Endothelial cell of umbilical vein (primary cell): ENCODE results near the gene CIB4. TPM values are rescaled to one million over a fixed set of nuclear protein-coding genes. Genes with fewer than 3 reads are reported as not detected.

Experiments used
- BruUV-seq: library from RNA; stranded (reverse); fragments of 400-500 nt; replicated peaks from 2 replicates; lab custom pipeline; 2021; lab: Mats Ljungman, UMichigan
- CTCF ChIA-PET: fragments of 300-600, 350-600 bp; sonication (Branson Sonifier 250); formaldehyde crosslinking; loops from one replicate; lab custom pipeline; 2021; ENCODE audit warnings: antibody characterized with exemption, inconsistent platforms; lab: Charles Lee
- POLR2A ChIA-PET: fragments of 300-600, 350-600 bp; sonication (Branson Sonifier 250); formaldehyde crosslinking; loops from one replicate; lab custom pipeline; 2021; ENCODE audit warnings: antibody characterized with exemption, inconsistent platforms; lab: Charles Lee
- DNase-seq: peaks from one replicate; pipeline ENCODE4 v3.0.0-alpha.2; 2011; ENCODE audit warnings: low read depth, low spot score
- FAIRE-seq: peaks from 2 replicates; lab custom pipeline; 2011; peaks lifted over from hg19 to GRCh38; lab: Jason Lieb, UNC
- H2AFZ ChIP-seq: 2 replicates; pipeline ENCODE4 v1.6.0; 2012; ENCODE audit warnings: low read depth, low read length, control low read depth, inconsistent platforms
- H3K27ac ChIP-seq: 2 replicates; pipeline ENCODE4 v1.5.1; 2011; ENCODE audit warnings: low read depth, mild to moderate bottlenecking, control low read depth, low read length, moderate library complexity; ENCODE audit not compliant: insufficient read depth
- H3K27me3 ChIP-seq, 2 experiments: 2 replicates each; pipeline versions ENCODE4 v1.6.0 to v1.6.1; 2011; ENCODE audit warnings: low read length in 2 of 2, mixed read lengths in 1 of 2; ENCODE audit not compliant: control insufficient read depth in 2 of 2, insufficient read depth in 2 of 2
- H3K36me3 ChIP-seq, 2 experiments: 2 replicates in 1 of 2; 3 replicates in 1 of 2; pipeline ENCODE4 v1.5.1; 2011; ENCODE audit warnings: low read length in 2 of 2, mild to moderate bottlenecking in 1 of 2, moderate library complexity in 1 of 2; ENCODE audit not compliant: control insufficient read depth in 2 of 2, insufficient read depth in 2 of 2; ENCODE audit errors: extremely low read depth in 1 of 2
- H3K4me1 ChIP-seq: 3 replicates; pipeline ENCODE4 v1.5.1; 2011; ENCODE audit warnings: mild to moderate bottlenecking, low read length; ENCODE audit not compliant: control insufficient read depth, insufficient read depth; ENCODE audit errors: extremely low read depth
- H3K4me2 ChIP-seq: 2 replicates; pipeline ENCODE4 v1.6.1; 2011; ENCODE audit warnings: low read length, control low read depth, mixed read lengths; ENCODE audit not compliant: insufficient read depth
- H3K4me3 ChIP-seq, 3 experiments: fragments of 200-600 bp in 1 of 3; sonication (generic), shearing (Covaris generic) in 1 of 3; replicated peaks in 1 of 3; 2 replicates each; pipeline ENCODE4 v1.5.1; 2011 to 2016; ENCODE audit warnings: control low read depth in 3 of 3, low read length in 3 of 3, mild to moderate bottlenecking in 2 of 3, inconsistent platforms in 1 of 3, low read depth in 1 of 3, moderate library complexity in 1 of 3; ENCODE audit not compliant: insufficient read depth in 1 of 3
- H3K79me2 ChIP-seq: 2 replicates; pipeline ENCODE4 v1.6.0; 2012; ENCODE audit warnings: low read length, inconsistent platforms; ENCODE audit not compliant: control insufficient read depth, insufficient read depth
- H3K9ac ChIP-seq: replicated peaks from 2 replicates; pipeline ENCODE3; 2011; ENCODE audit warnings: low read length, control low read depth; ENCODE audit not compliant: insufficient read depth; ENCODE audit errors: extremely low read depth
- H3K9me1 ChIP-seq: replicated peaks from 3 replicates; pipeline ENCODE4 v1.6.0; 2011; ENCODE audit warnings: mild to moderate bottlenecking, low read length; ENCODE audit not compliant: control insufficient read depth, insufficient read depth; ENCODE audit errors: extremely low read depth
- H3K9me3 ChIP-seq: replicated peaks from 2 replicates; pipeline ENCODE4 v1.5.1; 2012; ENCODE audit warnings: low read length, inconsistent platforms; ENCODE audit not compliant: control insufficient read depth, insufficient read depth
- H4K20me1 ChIP-seq: replicated peaks from 2 replicates; pipeline ENCODE3; 2011; ENCODE audit warnings: mild to moderate bottlenecking, low read length; ENCODE audit not compliant: control insufficient read depth, insufficient read depth; ENCODE audit errors: extremely low read depth
- EZH2 ChIP-seq: IDR thresholded peaks from 2 replicates; pipeline ENCODE4 v1.6.1; 2012; ENCODE audit warnings: borderline replicate concordance, low read depth, mild to moderate bottlenecking, moderate library complexity, low read length, inconsistent platforms; ENCODE audit not compliant: severe bottlenecking
- FOS ChIP-seq: IDR thresholded peaks from 2 replicates; pipeline ENCODE4 v1.6.1; 2011; ENCODE audit warnings: mild to moderate bottlenecking, low read length, moderate library complexity, borderline replicate concordance; ENCODE audit not compliant: insufficient read depth
- GATA2 ChIP-seq: IDR thresholded peaks from 2 replicates; pipeline ENCODE4 v1.7.0; 2011; ENCODE audit warnings: low read depth, mild to moderate bottlenecking, moderate library complexity, mixed read lengths, low read length; ENCODE audit not compliant: insufficient read length, insufficient read depth
- JUN ChIP-seq: IDR thresholded peaks from 2 replicates; pipeline ENCODE4 v1.6.1; 2011; ENCODE audit warnings: borderline replicate concordance, low read depth; ENCODE audit not compliant: insufficient read length, insufficient read depth
- MYC ChIP-seq: IDR thresholded peaks from one replicate; pipeline ENCODE4 v1.6.1; 2011; ENCODE audit warnings: mild to moderate bottlenecking, low read depth, low read length
- POLR2A ChIP-seq: IDR thresholded peaks from 2 replicates; pipeline ENCODE4 v1.6.1; 2012; ENCODE audit warnings: low read depth, mild to moderate bottlenecking, control low read depth, low read length
- POLR2AphosphoS5 ChIP-seq: IDR thresholded peaks from 2 replicates; pipeline ENCODE4 v1.6.1; 2012; ENCODE audit warnings: low read depth, mild to moderate bottlenecking, control low read depth, low read length, moderate library complexity; ENCODE audit not compliant: insufficient read depth
- dilution Hi-C: fragments of 300-500 bp; cut with MboI; formaldehyde crosslinking; loops from one replicate; pipeline ENCODE4 v1.15.0; 2019; ENCODE audit warnings: low sequenced_read_pairs; ENCODE audit not compliant: extremely low pct_ligation_motif_present
- intact Hi-C: fragments of 100-400 bp; cut with micrococcal nuclease; formaldehyde crosslinking; loops from one replicate; pipeline ENCODE4 v1.10.0; 2022
- polyA plus RNA-seq, 4 experiments: library from polyadenylated mRNA; depleted of rRNA in 3 of 4; stranded (reverse) in 3 of 4; unstranded in 1 of 4; fragments of >200 nt; gene quantifications; 2 replicates each; pipeline versions ENCODE4 v1.2.1 to v1.2.3, GENCODE V29; 2011 to 2012; ENCODE audit warnings: missing spikeins in 1 of 4
- total RNA-seq: library from RNA; stranded (reverse); gene quantifications from 2 replicates; pipeline ENCODE4 v1.2.3, GENCODE V29; 2021
- TF ChIP-seq, protein P1 (sequence below), 2 donors: IDR thresholded peaks; 1 replicate in 1 of 2; 2 replicates in 1 of 2; pipeline ENCODE4 v1.5.1; 2011; ENCODE audit warnings: low read length in 2 of 2, mild to moderate bottlenecking in 2 of 2, moderate library complexity in 2 of 2, control low read depth in 1 of 2, inconsistent platforms in 1 of 2, low read depth in 1 of 2; ENCODE audit not compliant: insufficient read depth in 1 of 2; ENCODE audit errors: extremely low read depth in 1 of 2
- TF ChIP-seq, protein P2 (sequence below): IDR thresholded peaks from 2 replicates; pipeline ENCODE4 v1.6.1; 2011; ENCODE audit not compliant: insufficient read depth, insufficient read length

CIB4 gene
- total and polyA plus RNA-seq, 2 donors (not counting 3 experiments of a cell fraction or from before 2014, with no cell fraction given): not detected

DNA sequence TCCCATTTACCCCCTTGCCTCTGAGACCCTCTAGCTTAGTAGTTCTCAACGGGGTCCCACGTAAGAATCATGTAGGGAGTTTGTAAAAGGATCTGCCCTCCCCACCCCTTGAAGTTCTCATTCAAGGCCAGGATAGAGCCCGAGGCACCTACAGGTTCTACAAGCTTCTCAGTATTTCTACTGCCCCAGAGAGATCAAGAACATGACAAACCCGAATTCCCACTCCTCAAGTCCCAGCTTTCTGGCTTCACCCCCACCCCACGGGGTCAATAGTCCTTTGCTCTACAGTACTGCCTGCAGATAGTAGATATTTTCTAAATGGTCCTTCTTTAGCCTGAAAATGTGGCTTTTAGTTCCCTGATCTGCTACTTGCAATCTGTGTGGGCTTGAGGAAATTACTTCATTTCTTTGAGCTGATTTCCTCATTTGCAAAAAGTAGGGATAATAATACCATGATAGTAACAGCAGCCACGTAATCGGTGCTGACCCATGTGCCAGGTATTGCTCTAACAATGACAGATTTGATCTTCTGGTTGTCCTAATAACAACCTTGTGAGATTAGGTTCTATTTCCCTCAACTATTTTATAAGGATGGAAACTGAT is 7.1 kb downstream of the CIB4 start:
- Histone ChIP-seq H3K27me3 (peaks cover 8 to 9% of the 10 kb centered on the region in 2 experiments), H4K20me1 (no peaks in the 10 kb centered on the region), H3K9ac (no peak overlapping the region), H3K79me2 (no peaks in the 10 kb centered on the region), H3K36me3 (no peaks in the 10 kb centered on the region), H2AFZ (no peak overlapping the region), H3K9me3 (no peaks in the 10 kb centered on the region), H3K9me1 (no peaks in the 10 kb centered on the region), H3K4me2 (no peak overlapping the region), H3K4me3 (no peak overlapping the region), H3K27ac (no peak overlapping the region), H3K4me1 (no peaks in the 10 kb centered on the region)
- no TSS peak for BruUV-seq
- TF ChIP-seq, protein P1, sequence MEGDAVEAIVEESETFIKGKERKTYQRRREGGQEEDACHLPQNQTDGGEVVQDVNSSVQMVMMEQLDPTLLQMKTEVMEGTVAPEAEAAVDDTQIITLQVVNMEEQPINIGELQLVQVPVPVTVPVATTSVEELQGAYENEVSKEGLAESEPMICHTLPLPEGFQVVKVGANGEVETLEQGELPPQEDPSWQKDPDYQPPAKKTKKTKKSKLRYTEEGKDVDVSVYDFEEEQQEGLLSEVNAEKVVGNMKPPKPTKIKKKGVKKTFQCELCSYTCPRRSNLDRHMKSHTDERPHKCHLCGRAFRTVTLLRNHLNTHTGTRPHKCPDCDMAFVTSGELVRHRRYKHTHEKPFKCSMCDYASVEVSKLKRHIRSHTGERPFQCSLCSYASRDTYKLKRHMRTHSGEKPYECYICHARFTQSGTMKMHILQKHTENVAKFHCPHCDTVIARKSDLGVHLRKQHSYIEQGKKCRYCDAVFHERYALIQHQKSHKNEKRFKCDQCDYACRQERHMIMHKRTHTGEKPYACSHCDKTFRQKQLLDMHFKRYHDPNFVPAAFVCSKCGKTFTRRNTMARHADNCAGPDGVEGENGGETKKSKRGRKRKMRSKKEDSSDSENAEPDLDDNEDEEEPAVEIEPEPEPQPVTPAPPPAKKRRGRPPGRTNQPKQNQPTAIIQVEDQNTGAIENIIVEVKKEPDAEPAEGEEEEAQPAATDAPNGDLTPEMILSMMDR (IDR thresholded peaks at IDR 0.05; ENCODE audit: extremely low read depth in 1 of 2, insufficient read depth in 1 of 2, low read depth in 1 of 2, low read length in 2 of 2): no peak
- TF ChIP-seq GATA2 (no peak), MYC (no peak), POLR2A (no peak), FOS (no peak), POLR2AphosphoS5 (no peak), JUN (no peak), EZH2 (no peak)
- TF ChIP-seq, protein P2, sequence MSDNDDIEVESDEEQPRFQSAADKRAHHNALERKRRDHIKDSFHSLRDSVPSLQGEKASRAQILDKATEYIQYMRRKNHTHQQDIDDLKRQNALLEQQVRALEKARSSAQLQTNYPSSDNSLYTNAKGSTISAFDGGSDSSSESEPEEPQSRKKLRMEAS: no peak
- DNase-seq (no peak), FAIRE-seq (no peak)
- ChIA-PET CTCF (interaction anchor here (0.8 kb wide), 1 partner anchor 56 kb away, joined by 3 read pairs; no protein-coding TSS in a partner anchor), POLR2A (no interaction called here)
- dilution Hi-C loops (no loop called here), intact Hi-C loops (no loop called here)
